G401 (cell line): ENCODE measurements around the gene PKLR. TPM values are rescaled to one million over a fixed set of nuclear protein-coding genes. Genes with fewer than 3 reads are reported as not detected.
"Not testable (repeated sequence)": the region's sequence is repeated elsewhere in the genome, so short reads cannot be mapped to it uniquely, and the experiment has no call there.

ENCODE experiments used
- DNase-seq: peaks from one replicate; pipeline ENCODE4 v3.0.0-alpha.2; 2015; ENCODE audit warnings: low spot score
- in situ Hi-C: cut with HindIII; loops from 2 replicates; pipeline ENCODE4 v1.10.0; 2016; ENCODE audit warnings: low sequenced_read_pairs, mixed read lengths
- total RNA-seq: library from RNA; depleted of rRNA; stranded (reverse); fragments of >200 nt; shearing (Covaris generic); gene quantifications from 2 replicates; pipeline ENCODE4 v1.2.3, GENCODE V29; 2014

Gene PKLR
- total RNA-seq, 1 experiment from 2014 or later: not detected

GRCh38 chr1:155263067-155263466, 38.2 kb downstream of the PKLR start:
- in situ Hi-C loops: no loop called here
- no peak for DNase-seq

- peak; percentile 100 for DNase-seq
- in situ Hi-C loops: no loop called here
Measured at GRCh38 chr1:155261852-155262673, 39.2 kb downstream of the PKLR start, which contains the start of gene SCAMP3. Gene SCAMP3, minus strand, starts transcription at chr1:155262360. Its CDS starts 209 bp downstream, at chr1:155262151.

DNA sequence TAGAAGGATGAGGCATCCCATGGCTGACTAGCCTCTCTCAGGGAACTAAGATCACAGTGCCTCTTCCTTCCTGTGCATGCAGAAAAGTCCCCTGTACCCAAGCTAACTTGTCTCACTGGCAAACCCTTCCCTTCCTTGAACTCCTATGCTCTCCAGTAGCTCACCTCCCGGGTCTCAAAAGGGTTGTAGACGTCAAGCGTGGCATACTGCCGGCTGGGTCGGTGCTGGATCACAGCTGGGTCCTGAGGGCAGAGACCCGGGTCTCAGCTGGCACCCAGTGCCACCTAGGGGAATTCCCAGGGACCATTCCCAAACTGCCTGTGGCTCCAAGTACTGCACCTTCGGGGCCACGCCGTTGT, 39.8 kb downstream of the PKLR start:
- in situ Hi-C loops: no loop called here
- DNase-seq: no peak

- DNase-seq: no peak
- in situ Hi-C loops: no loop called here
Measured at GRCh38 chr1:155260276-155260675, 41.0 kb downstream of the PKLR start.

DNA sequence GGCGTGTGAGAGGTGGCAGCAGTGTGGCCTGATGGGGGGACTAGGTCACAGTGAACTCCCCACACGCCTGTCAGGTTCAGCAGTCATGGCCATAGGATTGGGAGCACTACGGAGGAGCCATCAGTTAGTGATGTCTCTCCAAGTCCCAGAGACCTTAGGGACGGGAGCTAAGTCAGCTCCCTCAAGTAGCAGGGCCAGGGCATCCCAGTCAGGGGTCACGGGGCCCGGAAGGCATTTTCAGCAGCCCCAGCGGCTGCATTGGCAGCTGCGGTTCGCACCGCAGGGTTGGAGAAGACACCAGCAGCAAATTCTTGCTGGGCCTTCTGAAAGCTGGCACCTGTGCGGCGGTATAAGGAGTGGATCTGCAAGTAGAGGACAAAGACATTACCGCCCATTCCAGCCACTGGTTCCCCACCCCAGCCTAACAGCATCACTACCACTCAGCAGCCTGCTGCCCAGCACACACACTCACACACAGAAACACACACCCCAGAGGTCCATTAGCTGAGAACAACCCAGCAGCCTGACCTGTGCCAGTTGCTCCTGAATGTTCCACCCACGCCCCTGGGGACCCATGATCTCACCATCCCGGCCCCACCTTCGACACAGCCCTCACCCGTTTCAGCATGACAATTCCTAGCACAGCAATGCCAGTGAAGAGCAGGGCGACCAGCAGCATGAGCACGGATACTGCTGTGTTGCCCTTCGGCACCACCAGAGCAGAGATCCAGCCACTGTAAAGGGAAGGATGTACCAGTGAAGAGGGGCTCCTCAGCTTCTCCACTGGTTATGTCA, 45.0 kb downstream of the PKLR start:
- no peak for DNase-seq
- in situ Hi-C loops: no loop called here

GRCh38 chr1:155255243-155256007, 45.8 kb downstream of the PKLR start, which contains the start of gene ENTREP3:
Gene ENTREP3, minus strand, starts transcription at chr1:155255483. Its CDS starts 606 bp downstream, at chr1:155254877.
- peak; percentile 91 for DNase-seq
- in situ Hi-C loops: no loop called here

DNA sequence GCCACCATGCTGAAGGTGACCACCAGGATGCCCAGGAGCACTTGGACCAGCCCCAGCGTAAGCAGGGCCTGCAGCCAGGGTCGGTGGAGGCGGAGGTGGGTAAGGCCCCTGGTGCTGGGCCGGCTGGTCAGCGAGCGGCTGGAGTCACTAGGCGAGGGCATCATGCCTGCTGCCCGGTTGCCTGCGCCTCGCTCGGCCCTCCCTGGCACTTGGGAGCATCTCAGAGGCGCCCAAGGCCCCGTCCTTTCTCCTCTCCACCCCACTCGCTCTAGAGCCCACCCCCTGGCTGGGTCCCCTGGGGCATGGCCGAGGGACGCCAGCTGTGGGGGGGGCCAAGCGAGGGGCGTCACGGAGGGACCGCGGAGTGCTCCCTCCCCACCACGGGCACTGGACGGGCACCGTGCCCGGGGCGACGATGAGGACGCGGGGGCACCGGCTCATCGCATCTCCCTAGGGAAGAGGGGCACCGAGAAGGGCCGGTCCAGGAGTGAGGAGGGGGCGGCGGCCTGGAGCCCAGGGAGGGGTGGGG, 46.5 kb downstream of the PKLR start:
- in situ Hi-C loops: no loop called here
- DNase-seq: peak; percentile 44

GRCh38 chr1:155254228-155254713, 47.0 kb downstream of the PKLR start:
- in situ Hi-C loops: no loop called here
- peak; percentile 15 for DNase-seq

DNA sequence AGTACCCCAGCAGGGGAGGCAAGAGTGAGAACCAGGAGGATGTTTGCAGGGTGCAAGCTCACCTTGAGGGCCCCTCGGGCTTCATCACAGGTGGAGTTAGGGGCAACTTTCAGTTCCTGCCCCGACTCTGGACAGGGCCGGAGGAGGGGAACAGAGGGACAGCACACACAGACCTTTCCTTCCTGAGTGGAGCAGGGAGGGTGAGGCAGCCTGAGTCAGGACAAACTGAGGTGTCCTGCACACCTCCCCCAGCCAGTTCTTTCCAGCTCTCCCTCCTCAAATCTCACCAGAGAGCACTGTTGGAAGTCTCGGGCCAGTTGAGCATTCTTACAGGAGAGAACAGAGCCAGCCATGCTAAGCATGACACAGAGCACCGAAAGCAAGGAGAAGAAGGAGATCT, 47.4 kb downstream of the PKLR start:
- in situ Hi-C loops: no loop called here
- DNase-seq: peak; percentile 22

- in situ Hi-C loops: no loop called here
Measured at GRCh38 chr1:155253208-155253607, 48.0 kb downstream of the PKLR start.

GRCh38 chr1:155251566-155251965, 49.7 kb downstream of the PKLR start:
- DNase-seq: no peak
- in situ Hi-C loops: no loop called here

More at GRCh38 chr1:155253208-155253607, 48.0 kb downstream of the PKLR start:
- peak; percentile 29 for DNase-seq

- in situ Hi-C loops: no loop called here
Measured at GRCh38 chr1:155250633-155251449, 50.4 kb downstream of the PKLR start.

GRCh38 chr1:155250246-155250632, 51.0 kb downstream of the PKLR start:
- DNase-seq: no peak

More at GRCh38 chr1:155250633-155251449, 50.4 kb downstream of the PKLR start:
- DNase-seq: peak; percentile 96

GRCh38 chr1:155247667-155248553, 53.3 kb downstream of the PKLR start:
- DNase-seq: no peak
- in situ Hi-C loops: no loop called here

More at GRCh38 chr1:155250246-155250632, 51.0 kb downstream of the PKLR start:
- in situ Hi-C loops: no loop called here

DNA sequence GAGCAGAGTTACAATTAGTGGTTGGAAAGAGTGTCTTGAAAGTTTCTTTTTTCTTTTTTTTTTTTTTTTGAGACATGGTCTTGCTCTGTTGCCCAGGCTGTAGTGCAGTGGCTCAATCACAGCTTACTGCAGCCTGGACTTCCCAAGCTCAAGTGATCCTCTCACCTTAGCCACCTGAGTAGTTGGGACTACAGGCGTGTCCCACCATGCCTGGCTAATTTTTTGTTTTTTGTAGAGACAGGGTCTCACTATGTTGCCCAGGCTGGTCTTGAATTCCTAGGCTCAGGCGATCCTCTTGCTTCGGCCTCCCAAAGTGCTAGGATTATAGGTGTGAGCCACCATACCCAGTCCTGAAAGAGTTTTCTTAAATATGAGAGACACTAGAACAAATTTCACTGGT, 54.4 kb downstream of the PKLR start:
- in situ Hi-C loops, DNase-seq: not testable (repeated sequence)

- no peak for DNase-seq
- in situ Hi-C loops: no loop called here
Measured at GRCh38 chr1:155245163-155245524, 56.1 kb downstream of the PKLR start.
